HG03039 (cell line): Measurements from ENCODE around the gene LUZP2.

Source experiments
- ATAC-seq: cut with Tn5 transposase; IDR thresholded peaks from one replicate; pipeline ENCODE4 v1.9.1; 2021; ENCODE audit warnings: mild to moderate bottlenecking, moderate library complexity; ENCODE audit not compliant: unreplicated experiment

LUZP2 gene

DNA sequence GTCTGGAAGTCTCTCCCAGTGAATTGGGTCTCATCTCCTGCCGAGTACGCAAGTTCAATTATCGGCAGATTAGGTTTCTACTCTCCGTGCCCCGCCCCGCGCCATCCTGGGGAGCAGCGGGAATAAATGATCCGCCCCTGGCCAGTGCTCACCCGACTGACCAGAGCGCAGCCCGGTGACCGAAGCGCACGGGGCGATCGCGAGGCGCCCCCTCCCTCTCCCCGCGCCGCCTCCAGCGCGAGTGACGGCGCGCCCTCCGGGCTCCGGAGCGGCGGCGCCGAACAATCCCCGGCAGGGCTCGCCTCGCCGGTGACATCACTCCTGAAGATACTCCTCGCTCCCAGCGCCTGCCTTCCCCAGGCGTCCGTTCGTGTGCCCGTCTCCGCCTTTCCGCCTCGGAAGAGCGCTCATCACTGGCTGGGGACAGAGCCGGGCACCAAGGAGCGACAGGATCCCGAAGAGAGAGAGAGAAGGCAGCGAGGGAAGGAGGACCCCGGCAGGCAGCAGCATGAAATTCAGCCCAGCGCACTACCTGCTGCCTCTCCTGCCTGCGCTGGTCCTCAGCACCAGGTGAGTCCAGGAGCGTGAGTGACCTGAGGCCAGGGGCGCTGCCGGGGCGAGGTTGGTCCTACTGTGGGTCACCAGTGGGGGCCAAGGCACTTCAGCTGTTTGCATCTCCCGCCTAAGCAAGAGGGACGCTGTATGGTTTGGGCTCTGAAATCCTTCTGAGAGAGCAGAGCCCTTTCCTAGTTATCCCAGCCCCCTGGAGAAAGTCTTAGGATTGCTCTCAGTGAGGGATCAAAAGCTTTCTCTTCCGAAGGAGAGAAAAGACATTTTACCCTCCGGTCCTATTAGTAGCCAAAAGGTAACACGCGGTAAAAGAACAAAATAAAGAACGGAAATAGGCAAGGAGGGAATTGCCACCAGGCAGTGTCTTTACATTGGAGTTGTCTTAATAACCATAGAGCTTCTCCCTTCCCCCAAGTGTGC is at the start of gene LUZP2:
LUZP2 (plus strand) TSS at position 318 of the 990 bp plus-strand sequence.
- ATAC-seq = no peak

DNA sequence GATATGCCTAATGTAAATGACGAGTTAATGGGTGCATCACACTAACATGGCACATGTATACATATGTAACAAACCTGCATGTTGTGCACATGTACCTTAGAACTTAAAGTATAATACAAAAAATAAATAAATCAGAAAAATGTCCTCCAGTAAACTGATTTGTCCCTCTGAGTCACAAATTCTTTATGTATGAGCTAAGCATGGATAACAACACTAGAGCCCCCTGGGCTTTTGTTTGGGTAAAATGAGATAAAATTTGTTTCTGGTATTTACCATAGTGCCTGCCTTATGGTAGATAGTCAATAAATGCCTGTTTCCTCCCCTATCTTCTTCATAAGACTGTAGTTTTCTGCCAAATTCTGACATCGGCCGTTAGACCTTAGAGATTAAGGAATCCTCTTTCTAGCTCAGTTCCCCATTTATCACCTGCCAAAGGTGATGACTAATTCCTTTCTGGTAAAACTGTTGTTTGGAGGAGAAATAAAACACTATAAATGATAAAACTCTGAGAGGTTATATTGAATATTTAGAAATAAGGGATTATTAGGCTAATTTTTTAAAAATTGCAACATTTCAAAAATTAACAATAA is 43.6 kb upstream of the LUZP2 start:
- ATAC-seq = no peak

DNA sequence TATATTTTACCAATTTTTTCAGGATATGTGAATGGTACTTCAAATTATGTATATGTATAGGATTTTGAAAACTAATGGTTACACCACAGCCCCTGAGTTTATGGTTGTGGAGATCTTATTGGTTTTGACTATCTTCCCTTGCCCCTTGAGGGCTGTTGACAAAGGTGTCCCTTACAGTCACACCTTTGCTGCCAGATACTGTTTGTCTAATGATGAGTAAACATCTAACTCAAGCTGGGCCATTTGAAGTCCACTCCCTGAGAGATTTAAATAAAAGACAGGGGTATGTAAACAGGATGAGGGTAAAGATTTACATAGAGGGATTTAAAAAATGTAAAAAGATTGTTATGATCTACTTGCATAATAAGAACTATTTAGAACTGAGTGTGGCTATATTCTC is 38.9 kb upstream of the LUZP2 start:
- no peak for ATAC-seq

DNA sequence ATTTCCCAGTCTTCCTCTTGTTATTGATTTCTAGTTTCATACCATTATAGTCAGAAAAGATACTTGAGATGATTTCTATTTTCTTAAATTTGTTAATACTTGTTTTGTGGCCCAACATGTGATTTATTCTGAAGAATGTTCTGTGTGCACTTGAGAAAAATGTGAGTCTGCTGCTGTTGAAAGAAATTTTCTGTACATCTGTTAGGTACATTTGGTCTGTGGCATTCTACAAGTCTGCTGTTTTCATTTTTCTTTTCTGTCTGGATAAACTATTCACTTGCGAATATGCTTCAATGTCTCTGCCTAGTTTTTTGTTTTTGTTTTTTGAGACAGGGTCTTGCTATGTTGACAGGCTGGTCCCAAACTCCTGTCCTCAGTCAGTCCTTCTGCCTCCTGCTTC is 26.4 kb upstream of the LUZP2 start:
- no peak for ATAC-seq

DNA sequence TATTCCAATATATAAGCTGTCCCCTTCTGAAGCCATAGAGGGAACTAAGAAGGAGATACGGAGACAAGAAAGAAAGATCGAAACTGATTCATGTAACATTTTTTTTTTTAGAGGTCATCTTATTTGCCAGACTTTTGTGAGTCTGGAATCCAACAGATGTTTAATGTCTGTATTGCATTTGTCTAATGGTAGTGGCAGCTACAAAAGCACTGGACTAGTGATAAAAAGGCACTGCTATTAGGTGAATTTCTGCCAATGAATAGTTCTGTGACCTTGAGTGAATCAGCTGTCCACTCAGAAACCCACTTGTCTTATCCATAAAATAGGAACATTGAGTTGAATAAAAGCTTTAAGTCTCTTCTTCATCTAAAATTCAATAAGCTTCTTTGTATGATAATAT is 25.8 kb upstream of the LUZP2 start:
- ATAC-seq = no peak

DNA sequence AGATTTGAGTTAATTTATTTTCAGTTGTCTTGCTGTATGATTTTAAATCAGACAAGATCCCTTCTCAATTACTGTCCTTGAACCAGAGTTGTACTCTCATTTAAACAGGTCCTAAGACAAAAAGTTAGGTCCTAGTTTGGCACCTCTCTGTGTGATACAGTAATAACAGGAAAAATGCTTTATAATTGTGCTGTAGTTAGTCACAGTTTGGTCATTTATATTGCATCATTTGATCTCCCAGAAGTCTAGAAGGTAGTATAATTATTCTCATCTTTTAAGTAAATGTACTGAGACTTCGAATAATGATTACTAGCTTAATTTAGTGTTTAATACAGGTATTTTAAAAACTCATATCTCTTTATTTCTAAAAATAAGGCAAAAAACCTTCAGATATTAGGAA is 18.1 kb upstream of the LUZP2 start:
- ATAC-seq = no peak

DNA sequence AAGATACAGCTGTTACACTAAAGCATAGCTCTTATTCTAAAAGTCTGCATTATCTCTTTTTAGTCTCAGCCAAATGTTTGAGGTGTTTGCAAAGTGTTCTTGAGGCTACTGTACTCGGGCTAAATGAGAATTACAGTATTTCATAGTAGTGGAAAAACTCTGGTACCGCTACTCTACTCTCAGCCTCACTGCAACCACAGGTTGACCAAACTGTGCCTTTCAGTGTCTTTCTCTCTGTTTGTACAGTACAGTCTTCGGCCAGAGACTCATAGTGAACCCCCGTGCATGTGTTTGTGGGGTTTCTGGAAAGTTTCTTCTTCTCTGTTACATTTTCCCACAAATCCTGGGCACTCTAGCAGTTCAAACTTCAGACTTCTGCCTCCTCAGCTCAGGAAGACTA is 7.4 kb upstream of the LUZP2 start:
- ATAC-seq = no peak

DNA sequence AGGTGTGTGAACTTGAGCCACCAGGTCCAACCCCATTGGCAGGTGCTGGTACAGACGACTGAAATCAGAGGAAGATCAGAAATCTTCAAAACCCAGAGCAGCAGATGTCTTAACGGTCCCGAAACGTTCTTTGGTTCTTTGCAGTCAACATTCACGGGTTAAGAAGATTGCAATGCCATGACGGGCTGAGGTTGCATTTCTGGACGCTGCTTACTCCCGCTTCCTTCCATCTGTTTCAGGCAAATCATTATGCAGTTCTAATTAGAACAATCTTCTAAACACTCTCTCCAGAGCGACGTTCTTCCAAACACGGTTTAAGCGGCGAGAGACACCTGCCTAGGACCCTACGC is 492 bp upstream of the LUZP2 start:
- ATAC-seq = no peak

DNA sequence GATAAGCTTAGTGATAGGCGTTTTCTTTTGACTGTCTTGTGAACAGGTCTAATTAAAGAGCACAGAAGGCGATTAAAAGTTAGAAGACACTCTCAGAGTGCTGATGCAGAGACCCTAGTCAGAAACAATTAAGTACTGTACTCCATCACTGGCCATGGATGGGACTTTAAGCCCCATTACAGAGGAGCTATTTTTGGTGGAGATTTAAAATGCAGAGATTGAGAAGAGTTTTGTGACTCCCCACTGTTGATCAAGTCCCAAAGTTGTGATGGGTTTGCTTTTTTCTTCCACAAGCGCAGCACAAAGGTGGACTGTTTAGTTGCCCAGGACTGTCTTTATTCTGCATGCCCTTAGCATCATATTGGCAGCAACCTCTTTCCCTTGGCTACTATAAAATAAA is 978 bp downstream of the LUZP2 start:
- no peak for ATAC-seq

DNA sequence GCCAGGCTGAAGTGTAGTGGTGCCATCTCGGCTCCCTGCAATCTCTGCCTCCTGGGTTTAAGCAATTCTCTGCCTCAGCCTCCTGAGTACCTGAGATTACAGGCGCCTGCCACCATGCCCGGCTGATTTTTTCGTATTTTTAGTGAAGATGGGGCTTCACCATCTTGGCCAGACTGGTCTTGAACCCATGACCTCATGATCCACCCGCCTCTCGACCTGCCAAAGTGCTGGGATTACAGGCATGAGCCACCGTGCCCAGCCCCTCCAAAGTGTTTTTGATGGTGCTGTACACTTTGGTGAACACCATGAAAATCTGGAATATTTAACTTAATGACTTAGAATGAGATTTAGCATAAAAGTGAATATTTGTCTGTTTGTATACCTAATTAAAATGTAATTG is 5.6 kb downstream of the LUZP2 start:
- no peak for ATAC-seq

DNA sequence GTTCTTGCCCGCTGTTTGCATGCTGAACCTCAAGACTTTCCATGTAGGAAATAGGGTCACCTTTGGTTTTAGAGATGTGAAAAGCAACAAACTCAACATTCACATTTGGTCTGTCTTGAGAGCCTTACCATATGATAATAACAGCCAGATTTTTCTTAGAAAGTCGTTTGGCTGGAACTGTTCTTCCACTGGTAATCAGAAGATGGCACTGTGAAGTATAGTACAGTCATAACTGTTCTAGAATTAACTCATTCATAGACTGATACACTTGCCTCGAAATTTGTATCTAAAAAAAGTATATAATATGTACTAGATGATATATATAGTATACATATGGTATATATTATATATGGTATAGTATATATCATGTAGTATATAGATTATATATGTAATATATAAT is 12.3 kb downstream of the LUZP2 start:
- peak; percentile 56 for ATAC-seq

DNA sequence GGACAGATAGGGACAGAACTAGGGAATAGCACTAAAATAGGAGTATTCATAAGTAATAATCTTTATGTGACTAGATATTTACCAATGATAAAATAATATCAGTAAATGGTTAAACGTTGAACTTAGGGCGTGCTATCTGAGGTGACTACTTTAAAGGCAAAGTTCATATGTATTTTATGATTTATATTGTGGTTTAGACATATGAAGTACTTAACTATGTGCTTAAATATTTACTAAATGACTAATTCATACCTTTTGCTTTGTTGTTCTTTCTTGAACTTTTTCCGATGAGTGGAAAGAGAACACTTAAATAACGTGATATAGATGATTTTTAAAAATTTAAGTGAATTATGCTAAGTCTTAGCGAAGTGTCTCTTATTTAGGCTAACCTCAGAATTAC is 14.7 kb downstream of the LUZP2 start:
- no peak for ATAC-seq

DNA sequence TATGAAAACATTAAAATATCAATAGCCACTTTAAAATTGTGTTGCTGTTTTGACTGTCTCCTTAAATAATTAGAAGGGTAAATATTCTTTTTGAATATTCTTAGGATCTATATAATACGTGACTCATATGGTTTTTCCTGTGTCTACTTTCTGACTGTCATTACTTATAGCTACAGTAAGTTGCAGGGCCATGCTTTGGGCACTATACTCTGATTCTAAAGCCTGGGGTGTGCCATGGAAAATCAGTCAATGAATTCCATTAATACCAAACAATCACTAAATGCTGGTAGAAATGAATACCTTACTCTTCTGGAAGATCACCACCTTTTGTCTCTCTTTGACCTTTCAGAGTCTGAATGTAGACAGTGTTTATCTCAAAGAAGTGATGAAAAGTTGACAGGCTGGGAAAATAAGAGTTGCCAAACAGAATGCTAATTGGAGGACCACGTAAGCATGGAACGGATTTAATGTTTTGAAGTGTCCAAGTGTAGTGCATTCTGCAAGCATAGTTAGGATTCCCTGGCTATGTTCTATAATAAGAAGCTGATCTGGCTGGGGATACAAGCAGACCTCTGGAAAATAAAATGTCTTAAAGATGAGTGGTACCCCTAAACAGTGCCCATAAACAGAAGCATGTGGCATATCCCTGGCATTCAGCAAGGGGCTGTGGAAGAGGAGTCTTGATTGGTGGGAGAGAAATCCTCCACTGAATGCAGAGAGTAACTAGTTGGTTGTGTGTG is 16.8 kb downstream of the LUZP2 start:
- no peak for ATAC-seq

DNA sequence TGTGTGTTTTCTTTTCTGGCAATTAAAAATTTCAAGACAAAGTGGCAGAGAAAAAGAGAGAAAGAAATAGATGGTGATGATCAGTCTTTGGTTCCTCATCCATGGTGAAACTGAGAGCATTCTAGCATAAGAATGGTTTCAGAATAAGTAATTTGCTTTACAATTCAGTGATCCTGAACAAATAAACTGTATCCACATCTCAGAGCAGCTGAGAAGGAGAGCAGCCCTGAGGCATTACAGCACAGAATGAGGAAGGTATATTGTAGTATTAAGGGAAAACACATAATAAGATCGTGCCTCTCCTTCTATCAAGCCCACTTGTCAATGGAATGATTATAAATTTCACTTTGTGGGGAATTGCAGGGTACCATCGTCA is 17.4 kb downstream of the LUZP2 start:
- peak; percentile 63 for ATAC-seq

DNA sequence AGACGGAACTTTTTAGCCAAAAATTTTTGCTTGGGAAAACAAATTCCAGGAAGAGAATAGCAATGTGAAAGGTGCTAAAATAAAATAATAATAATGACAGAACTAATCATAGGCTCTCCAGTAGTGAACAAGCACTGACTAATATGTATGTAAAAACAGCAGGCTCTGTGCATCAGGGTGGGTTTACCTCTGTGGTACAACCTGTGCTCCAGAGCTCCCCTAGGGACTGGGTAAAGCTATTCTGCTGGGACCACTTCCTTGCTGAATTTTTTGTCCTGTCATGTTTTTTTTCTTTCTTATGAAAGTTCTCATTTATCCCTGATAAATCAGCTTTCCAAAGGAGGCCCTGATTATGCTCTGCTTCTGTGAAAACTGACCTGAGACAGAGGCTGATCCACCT is 18.8 kb downstream of the LUZP2 start:
- no peak for ATAC-seq

DNA sequence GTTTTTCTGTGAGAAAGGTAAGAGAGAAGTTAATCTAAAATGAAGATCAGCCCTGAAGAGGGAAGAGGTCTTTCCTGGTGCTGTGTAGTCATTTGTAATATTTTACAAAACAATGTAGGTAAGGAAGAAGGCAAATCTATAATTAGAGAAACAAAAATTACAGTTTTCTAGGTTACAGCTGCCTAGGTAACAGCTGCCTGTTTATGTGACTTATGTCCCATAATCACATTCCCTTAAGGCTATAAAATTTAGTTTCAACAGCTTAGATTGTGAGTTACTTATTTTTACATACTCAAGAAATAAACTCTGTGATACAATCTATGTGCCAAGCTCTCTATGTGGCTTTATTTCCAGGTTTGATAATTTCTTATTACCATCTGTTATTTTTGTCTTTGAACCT is 19.8 kb downstream of the LUZP2 start:
- no peak for ATAC-seq

DNA sequence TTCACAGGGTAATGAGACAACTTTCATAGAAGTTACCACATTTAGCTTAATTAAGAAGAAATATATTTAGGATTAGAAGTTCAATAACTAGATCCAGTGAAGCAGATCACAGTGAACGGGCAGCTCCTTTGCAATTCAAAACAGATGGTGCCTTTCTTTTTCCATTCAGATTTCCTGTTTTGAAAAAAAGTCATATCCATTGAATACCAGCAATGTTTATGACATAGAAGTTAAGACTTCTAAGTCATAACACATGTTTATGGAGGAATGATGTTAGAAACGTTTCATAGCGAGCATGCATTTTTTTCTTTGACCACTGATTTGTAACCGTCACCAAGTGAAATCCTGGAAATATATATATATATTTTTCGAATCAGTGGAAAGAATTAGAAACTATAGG is 24.7 kb downstream of the LUZP2 start:
- no peak for ATAC-seq

DNA sequence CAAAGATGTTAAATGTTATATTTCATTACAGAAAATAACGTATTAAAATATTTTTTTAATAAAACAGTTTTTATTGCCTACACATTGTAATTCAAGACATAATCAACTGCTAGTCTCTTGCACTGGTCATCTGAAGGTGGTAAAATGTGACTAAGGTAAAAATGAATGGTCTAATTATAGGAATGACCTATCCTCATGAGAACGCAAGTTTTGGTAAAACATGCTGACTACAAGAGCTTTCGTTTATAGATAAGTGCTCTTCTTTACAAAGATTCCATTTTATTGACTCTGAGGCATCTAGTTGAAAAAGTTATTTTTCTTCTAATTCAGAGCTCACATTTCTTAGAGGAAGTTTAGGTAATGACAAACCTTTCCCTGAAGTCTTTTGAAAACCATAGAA is 27.3 kb downstream of the LUZP2 start:
- ATAC-seq = no peak

DNA sequence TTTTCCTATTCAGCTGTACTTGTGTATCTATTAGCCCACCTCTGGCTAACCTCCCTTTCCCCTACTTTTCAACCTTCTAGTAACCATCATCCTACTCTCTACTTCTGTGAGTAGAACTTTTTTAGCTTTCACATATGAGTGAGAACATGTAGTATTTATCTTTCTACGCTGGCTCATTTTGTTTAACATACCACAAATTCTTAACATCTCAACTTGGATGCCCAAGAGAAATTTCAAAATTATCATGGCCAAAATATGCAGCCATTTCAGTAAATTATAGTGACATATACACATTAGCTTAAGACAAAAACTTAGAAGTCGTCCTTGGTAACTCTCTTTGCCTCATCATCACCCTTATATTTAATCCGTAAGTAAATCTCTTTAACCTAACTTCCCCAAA is 34.7 kb downstream of the LUZP2 start:
- no peak for ATAC-seq

DNA sequence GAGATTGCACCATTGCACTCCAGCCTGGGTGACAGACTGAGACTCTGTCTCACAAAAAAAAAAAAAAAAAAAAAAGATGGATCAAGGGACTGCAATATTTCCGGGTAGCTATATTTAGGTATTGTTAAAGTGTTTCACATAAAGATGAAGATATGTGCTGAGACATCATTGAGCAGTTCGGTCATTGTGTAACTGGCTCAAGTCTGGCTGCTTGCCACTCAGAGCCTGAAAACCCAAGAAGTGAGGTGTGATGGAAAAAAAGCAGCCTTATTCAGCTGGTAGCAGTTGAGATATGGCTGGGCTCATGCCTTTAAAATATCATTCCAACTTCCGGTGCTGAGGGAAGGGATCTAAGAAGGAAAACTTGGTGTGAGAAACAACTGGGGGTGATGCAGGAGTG is 46.9 kb downstream of the LUZP2 start:
- no peak for ATAC-seq

DNA sequence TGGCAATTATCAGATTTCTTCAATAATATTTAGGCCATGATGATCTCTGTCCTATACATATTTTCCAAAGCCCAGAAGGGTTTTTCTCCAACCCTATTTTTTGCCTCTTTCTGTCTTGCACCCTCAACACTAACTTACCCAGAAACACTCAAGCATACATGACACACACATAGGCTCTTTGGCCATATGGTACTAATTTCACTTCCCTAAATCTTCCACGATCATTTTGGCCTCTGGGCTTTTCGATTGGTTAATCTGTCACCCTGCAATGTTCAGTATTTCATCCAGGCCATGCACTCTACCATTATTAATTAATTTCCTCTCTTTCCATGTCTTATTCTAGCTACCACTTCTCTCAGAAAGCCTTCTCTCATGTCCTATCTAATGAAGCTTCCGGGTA is 59.8 kb downstream of the LUZP2 start:
- no peak for ATAC-seq

DNA sequence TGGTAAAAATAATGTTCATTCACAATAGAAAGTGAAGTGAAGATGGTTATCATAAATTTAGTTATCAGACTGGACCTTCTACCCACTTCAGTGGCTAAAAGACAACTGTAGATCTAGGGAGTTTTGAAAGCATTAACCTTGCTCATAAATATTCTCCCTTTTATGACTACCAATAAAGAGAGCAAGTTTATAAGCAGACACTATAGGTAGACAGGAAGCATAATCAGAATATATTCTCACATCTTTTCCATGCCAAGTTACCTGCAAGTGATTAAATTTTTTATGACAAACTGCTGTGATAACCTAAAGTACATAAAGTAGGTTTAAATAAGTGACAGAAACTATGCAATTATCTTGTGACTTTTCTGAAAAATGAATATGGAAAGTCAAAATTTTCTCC is 62.5 kb downstream of the LUZP2 start:
- ATAC-seq = no peak
